ENCODE measurements around the gene DLK2. TPM values are rescaled to one million over a fixed set of nuclear protein-coding genes. Genes with fewer than 3 reads are reported as not detected.
A peak's percentile ranks its signal among the peaks of the same experiment; 100 is the strongest.

DLK2 gene
- total and polyA plus RNA-seq, 2 of the 13 experiments (the other 11 are each of a cell fraction or from before 2014, with no cell fraction given): 1.2 to 3.8 TPM

DNA sequence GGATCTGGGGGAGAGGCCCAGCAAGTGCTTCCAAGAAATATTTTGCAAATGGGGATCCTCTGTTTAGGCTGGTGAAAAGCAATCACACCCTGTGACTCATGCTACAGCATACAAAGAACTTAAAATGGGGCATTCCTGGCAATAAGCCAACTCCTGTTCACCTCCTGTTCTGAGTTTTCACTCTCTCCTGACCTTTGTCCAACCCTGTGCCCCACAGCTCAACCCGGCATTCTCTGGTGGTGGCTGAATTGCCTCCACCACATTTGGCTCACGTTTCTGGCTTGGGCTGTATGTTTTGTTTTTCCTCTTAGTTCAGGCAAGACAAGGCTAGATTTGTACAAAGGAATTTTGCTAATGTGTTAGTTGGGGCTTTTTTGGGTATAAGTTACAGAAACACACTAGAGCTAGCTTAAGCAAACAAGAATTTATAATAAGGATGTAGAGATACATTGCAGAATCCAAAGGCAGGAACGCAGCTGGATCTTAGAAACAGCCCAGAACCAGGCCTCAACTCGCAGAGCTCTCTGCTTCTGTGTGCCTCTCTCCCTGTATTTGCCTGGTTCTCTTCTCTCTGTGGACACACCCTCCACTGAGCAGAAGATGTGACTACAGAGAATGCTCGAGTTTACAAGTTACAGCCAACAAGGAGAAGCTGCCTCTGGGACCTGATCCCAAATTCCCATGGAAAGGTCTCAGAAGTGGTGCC, 18.6 kb downstream of the DLK2 start (continued):
- TF ChIP-seq, protein P1, sequence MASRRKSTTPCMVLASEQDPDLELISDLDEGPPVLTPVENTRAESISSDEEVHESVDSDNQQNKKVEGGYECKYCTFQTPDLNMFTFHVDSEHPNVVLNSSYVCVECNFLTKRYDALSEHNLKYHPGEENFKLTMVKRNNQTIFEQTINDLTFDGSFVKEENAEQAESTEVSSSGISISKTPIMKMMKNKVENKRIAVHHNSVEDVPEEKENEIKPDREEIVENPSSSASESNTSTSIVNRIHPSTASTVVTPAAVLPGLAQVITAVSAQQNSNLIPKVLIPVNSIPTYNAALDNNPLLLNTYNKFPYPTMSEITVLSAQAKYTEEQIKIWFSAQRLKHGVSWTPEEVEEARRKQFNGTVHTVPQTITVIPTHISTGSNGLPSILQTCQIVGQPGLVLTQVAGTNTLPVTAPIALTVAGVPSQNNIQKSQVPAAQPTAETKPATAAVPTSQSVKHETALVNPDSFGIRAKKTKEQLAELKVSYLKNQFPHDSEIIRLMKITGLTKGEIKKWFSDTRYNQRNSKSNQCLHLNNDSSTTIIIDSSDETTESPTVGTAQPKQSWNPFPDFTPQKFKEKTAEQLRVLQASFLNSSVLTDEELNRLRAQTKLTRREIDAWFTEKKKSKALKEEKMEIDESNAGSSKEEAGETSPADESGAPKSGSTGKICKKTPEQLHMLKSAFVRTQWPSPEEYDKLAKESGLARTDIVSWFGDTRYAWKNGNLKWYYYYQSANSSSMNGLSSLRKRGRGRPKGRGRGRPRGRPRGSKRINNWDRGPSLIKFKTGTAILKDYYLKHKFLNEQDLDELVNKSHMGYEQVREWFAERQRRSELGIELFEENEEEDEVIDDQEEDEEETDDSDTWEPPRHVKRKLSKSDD (CRISPR knock-in tag; IDR thresholded peaks at IDR 0.05; ENCODE audit: low read depth): no peak
- no peak for TF ChIP-seq ZNF747 (CRISPR knock-in tag; IDR thresholded peaks at IDR 0.05; ENCODE audit: borderline replicate concordance)
- TF ChIP-seq MAF1 (CRISPR knock-in tag; IDR thresholded peaks at IDR 0.05; ENCODE audit: borderline replicate concordance): no peak
- no peak for TF ChIP-seq SMAD9 (CRISPR knock-in tag; IDR thresholded peaks at IDR 0.05)
- TF ChIP-seq XBP1 (CRISPR knock-in tag; IDR thresholded peaks at IDR 0.05): no peak
- TF ChIP-seq, protein P2, sequence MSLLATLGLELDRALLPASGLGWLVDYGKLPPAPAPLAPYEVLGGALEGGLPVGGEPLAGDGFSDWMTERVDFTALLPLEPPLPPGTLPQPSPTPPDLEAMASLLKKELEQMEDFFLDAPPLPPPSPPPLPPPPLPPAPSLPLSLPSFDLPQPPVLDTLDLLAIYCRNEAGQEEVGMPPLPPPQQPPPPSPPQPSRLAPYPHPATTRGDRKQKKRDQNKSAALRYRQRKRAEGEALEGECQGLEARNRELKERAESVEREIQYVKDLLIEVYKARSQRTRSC (CRISPR knock-in tag; IDR thresholded peaks at IDR 0.05; ENCODE audit: low read depth): no peak
- TF ChIP-seq ZNF207 (IDR thresholded peaks at IDR 0.05; ENCODE audit: borderline replicate concordance): no peak
- no peak for TF ChIP-seq FOXK2 (IDR thresholded peaks at IDR 0.05)
- TF ChIP-seq ZNF260 (CRISPR knock-in tag; IDR thresholded peaks at IDR 0.05; ENCODE audit: borderline replicate concordance, low read depth): no peak
- no peak for TF ChIP-seq ETV6 (CRISPR knock-in tag; conservative IDR thresholded peaks at IDR 0.05)
- no peak for TF ChIP-seq TAF1 (CRISPR knock-in tag; IDR thresholded peaks at IDR 0.05)
- no peak for TF ChIP-seq ZNF274 (CRISPR knock-in tag; IDR thresholded peaks at IDR 0.05)
- TF ChIP-seq, protein P3, sequence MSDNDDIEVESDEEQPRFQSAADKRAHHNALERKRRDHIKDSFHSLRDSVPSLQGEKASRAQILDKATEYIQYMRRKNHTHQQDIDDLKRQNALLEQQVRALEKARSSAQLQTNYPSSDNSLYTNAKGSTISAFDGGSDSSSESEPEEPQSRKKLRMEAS (IDR thresholded peaks at IDR 0.05): peak; percentile 72
- no peak for TF ChIP-seq ZNF776 (CRISPR knock-in tag; IDR thresholded peaks at IDR 0.05)
- TF ChIP-seq, protein P4, sequence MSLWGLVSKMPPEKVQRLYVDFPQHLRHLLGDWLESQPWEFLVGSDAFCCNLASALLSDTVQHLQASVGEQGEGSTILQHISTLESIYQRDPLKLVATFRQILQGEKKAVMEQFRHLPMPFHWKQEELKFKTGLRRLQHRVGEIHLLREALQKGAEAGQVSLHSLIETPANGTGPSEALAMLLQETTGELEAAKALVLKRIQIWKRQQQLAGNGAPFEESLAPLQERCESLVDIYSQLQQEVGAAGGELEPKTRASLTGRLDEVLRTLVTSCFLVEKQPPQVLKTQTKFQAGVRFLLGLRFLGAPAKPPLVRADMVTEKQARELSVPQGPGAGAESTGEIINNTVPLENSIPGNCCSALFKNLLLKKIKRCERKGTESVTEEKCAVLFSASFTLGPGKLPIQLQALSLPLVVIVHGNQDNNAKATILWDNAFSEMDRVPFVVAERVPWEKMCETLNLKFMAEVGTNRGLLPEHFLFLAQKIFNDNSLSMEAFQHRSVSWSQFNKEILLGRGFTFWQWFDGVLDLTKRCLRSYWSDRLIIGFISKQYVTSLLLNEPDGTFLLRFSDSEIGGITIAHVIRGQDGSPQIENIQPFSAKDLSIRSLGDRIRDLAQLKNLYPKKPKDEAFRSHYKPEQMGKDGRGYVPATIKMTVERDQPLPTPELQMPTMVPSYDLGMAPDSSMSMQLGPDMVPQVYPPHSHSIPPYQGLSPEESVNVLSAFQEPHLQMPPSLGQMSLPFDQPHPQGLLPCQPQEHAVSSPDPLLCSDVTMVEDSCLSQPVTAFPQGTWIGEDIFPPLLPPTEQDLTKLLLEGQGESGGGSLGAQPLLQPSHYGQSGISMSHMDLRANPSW (CRISPR knock-in tag; IDR thresholded peaks at IDR 0.05; ENCODE audit: borderline replicate concordance): peak; percentile 61; the same call in 1 of the 2 replicates
- no peak for TF ChIP-seq TBP (CRISPR knock-in tag; IDR thresholded peaks at IDR 0.05)
- TF ChIP-seq, protein P5, sequence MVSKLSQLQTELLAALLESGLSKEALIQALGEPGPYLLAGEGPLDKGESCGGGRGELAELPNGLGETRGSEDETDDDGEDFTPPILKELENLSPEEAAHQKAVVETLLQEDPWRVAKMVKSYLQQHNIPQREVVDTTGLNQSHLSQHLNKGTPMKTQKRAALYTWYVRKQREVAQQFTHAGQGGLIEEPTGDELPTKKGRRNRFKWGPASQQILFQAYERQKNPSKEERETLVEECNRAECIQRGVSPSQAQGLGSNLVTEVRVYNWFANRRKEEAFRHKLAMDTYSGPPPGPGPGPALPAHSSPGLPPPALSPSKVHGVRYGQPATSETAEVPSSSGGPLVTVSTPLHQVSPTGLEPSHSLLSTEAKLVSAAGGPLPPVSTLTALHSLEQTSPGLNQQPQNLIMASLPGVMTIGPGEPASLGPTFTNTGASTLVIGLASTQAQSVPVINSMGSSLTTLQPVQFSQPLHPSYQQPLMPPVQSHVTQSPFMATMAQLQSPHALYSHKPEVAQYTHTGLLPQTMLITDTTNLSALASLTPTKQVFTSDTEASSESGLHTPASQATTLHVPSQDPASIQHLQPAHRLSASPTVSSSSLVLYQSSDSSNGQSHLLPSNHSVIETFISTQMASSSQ (IDR thresholded peaks at IDR 0.05; ENCODE audit: low read depth): no peak
- TF ChIP-seq, protein P5 (CRISPR knock-in tag; IDR thresholded peaks at IDR 0.05; ENCODE audit: borderline replicate concordance): no peak
- TF ChIP-seq ZBTB20 (CRISPR knock-in tag; IDR thresholded peaks at IDR 0.05; ENCODE audit: borderline replicate concordance, low read depth): 0 out of 2 replicates have a peak, but pooled peaks have one; percentile 22
- TF ChIP-seq HOXA7 (CRISPR knock-in tag; IDR thresholded peaks at IDR 0.05): no peak
